ENCODE results near the gene GSTK1.

Gene GSTK1

GRCh38 chr7:143300959-143301935 is 38.0 kb downstream of the GSTK1 start:
- no peak for FAIRE-seq

DNA sequence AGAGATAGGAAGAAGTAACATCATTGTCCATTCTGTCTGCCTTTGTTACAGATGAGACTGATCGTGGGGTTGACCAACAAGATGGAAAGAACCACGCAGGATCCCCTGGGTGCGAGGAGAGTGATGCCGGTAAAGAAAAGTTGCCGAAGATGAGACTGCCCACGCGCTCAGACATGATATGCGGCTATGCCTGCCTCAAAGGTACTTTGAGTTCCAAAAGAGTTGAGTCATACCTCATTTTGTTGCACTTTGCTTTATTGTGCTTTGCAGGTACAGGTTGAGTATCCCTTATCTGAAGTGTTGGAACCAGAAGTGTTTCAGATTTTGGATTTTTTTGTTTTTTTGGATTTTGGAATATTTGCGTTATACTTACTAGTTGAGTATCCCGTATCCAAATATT is 40.5 kb downstream of the GSTK1 start:
- no peak for FAIRE-seq

DNA sequence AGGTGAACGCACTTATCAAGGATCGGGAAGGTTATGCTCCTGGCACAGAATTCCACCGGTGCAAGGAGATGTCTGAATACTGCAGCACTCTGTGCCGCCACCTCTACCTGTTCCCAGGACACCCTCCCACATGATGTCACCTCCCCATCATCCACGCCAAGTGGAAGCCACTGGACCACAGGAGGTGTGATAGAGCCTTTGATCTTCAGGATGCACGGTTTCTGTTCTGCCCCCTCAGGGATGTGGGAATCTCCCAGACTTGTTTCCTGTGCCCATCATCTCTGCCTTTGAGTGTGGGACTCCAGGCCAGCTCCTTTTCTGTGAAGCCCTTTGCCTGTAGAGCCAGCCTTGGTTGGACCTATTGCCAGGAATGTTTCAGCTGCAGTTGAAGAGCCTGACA is 41.7 kb downstream of the GSTK1 start:
- FAIRE-seq, result no peak

DNA sequence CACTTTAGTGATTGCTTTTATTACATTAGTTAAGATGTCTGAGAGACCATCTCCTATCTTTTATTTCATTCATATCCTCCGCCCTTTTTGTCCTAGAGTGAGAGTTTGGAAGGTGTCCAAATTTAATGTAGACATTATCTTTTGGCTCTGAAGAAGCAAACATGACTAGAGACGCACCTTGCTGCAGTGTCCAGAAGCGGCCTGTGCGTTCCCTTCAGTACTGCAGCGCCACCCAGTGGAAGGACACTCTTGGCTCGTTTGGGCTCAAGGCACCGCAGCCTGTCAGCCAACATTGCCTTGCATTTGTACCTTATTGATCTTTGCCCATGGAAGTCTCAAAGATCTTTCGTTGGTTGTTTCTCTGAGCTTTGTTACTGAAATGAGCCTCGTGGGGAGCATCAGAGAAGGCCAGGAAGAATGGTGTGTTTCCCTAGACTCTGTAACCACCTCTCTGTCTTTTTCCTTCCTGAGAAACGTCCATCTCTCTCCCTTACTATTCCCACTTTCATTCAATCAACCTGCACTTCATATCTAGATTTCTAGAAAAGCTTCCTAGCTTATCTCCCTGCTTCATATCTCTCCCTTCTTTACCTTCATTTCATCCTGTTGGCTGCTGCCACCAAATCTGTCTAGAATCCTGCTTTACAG is 42.3 kb downstream of the GSTK1 start:
- no peak for FAIRE-seq

DNA sequence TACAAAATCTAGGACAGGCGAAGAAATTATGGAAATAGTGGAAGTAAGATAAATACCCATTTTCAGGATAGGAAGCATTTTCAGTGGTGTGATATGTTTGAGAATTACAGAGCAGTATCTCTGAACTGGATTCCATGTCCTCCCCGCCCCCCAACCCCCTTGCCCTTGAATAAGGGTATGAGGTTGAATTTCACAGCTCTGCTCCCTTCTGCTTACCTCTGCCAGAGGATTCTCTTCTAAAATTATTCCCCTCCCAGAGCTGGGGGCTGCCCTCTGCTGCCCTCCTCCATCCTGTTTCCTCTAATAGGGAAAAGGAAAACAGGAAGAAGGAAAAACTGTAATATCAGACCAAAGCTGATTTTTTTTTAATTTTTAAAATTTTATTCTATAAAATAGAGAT is 45.4 kb downstream of the GSTK1 start:
- FAIRE-seq, result no peak

GRCh38 chr7:143314127-143314526 is 50.9 kb downstream of the GSTK1 start:
- no peak for FAIRE-seq

- FAIRE-seq, result no peak
Measured at GRCh38 chr7:143315776-143316175, 52.5 kb downstream of the GSTK1 start, which contains the start of gene CLCN1. TSS of gene CLCN1 (plus strand) at chr7:143316111. CDS start at chr7:143316213, 102 bp downstream.

- no peak for FAIRE-seq
Measured at GRCh38 chr7:143316492-143316891, 53.3 kb downstream of the GSTK1 start.

GRCh38 chr7:143318661-143319060 is 55.4 kb downstream of the GSTK1 start:
- no peak for FAIRE-seq

Measured in A204.1 (cell line).